HEK293T (cell line): Measurements from ENCODE around the gene DOK1.
A peak's percentile ranks its signal among the peaks of the same experiment; 100 is the strongest.

ENCODE experiments used
- CTCF ChIA-PET: fragments of 350-600 bp; formaldehyde crosslinking; extraction: SDS; loops from one replicate; lab custom pipeline; 2021; ENCODE audit warnings: antibody characterized with exemption, inconsistent platforms; lab: Yijun Ruan, JAX
- POLR2A ChIA-PET: fragments of 350-600 bp; formaldehyde crosslinking; extraction: SDS; loops from one replicate; lab custom pipeline; 2020; ENCODE audit warnings: antibody characterized with exemption, inconsistent platforms; lab: Yijun Ruan, JAX
- DNase-seq: peaks from one replicate; pipeline ENCODE4 v3.0.0; 2012; ENCODE audit warnings: mixed read lengths; ENCODE audit errors: extremely low spot score
- ARNT ChIP-seq: fragments of 450-650 bp; IDR thresholded peaks from 2 replicates; pipeline ENCODE4 v1.6.1; 2017; ENCODE audit warnings: mild to moderate bottlenecking
- BHLHE40 ChIP-seq: fragments of 450-650 bp; IDR thresholded peaks from 2 replicates; pipeline ENCODE4 v1.6.1; 2016; ENCODE audit warnings: mild to moderate bottlenecking, moderate library complexity, borderline replicate concordance
- CTBP1 ChIP-seq: fragments of 450-650 bp; IDR thresholded peaks from 2 replicates; pipeline ENCODE4 v1.6.1; 2016; ENCODE audit warnings: borderline replicate concordance
- ELF4 ChIP-seq: fragments of 450-650 bp; IDR thresholded peaks from 2 replicates; pipeline ENCODE4 v1.6.1; 2017; ENCODE audit warnings: antibody characterized with exemption
- FOXA1 ChIP-seq: fragments of 450-650 bp; IDR thresholded peaks from 2 replicates; pipeline ENCODE4 v1.6.1; 2016; ENCODE audit warnings: mild to moderate bottlenecking
- FOXK2 ChIP-seq: fragments of 450-650 bp; IDR thresholded peaks from 2 replicates; pipeline ENCODE4 v1.6.1; 2016; ENCODE audit warnings: mild to moderate bottlenecking
- FOXM1 ChIP-seq: fragments of 450-650 bp; IDR thresholded peaks from 2 replicates; pipeline ENCODE4 v1.6.1; 2017; ENCODE audit warnings: mild to moderate bottlenecking, borderline replicate concordance
- HDGF ChIP-seq: fragments of 450-650 bp; IDR thresholded peaks from 2 replicates; pipeline ENCODE4 v1.6.1; 2017; ENCODE audit warnings: antibody characterized with exemption, borderline replicate concordance
- L3MBTL2 ChIP-seq: fragments of 450-650 bp; conservative IDR thresholded peaks from 2 replicates; pipeline ENCODE4 v1.6.1; 2016; ENCODE audit warnings: mild to moderate bottlenecking
- LEF1 ChIP-seq: fragments of 450-650 bp; IDR thresholded peaks from 2 replicates; pipeline ENCODE4 v1.6.1; 2017; ENCODE audit warnings: mild to moderate bottlenecking, borderline replicate concordance
- NFRKB ChIP-seq: fragments of 450-650 bp; IDR thresholded peaks from 2 replicates; pipeline ENCODE4 v1.6.1; 2016; ENCODE audit warnings: mild to moderate bottlenecking, moderate library complexity
- PKNOX1 ChIP-seq: fragments of 450-650 bp; IDR thresholded peaks from 2 replicates; pipeline ENCODE4 v1.6.1; 2016
- SP1 ChIP-seq: fragments of 450-650 bp; IDR thresholded peaks from 2 replicates; pipeline ENCODE4 v1.6.1; 2017
- SUZ12 ChIP-seq: fragments of 450-650 bp; IDR thresholded peaks from 2 replicates; pipeline ENCODE4 v1.6.1; 2016; ENCODE audit warnings: mild to moderate bottlenecking
- TARDBP ChIP-seq: fragments of 450-650 bp; IDR thresholded peaks from 2 replicates; pipeline ENCODE4 v1.6.1; 2016
- ZNF384 ChIP-seq: fragments of 450-650 bp; IDR thresholded peaks from 2 replicates; pipeline ENCODE4 v1.6.1; 2016

The DOK1 gene

DNA sequence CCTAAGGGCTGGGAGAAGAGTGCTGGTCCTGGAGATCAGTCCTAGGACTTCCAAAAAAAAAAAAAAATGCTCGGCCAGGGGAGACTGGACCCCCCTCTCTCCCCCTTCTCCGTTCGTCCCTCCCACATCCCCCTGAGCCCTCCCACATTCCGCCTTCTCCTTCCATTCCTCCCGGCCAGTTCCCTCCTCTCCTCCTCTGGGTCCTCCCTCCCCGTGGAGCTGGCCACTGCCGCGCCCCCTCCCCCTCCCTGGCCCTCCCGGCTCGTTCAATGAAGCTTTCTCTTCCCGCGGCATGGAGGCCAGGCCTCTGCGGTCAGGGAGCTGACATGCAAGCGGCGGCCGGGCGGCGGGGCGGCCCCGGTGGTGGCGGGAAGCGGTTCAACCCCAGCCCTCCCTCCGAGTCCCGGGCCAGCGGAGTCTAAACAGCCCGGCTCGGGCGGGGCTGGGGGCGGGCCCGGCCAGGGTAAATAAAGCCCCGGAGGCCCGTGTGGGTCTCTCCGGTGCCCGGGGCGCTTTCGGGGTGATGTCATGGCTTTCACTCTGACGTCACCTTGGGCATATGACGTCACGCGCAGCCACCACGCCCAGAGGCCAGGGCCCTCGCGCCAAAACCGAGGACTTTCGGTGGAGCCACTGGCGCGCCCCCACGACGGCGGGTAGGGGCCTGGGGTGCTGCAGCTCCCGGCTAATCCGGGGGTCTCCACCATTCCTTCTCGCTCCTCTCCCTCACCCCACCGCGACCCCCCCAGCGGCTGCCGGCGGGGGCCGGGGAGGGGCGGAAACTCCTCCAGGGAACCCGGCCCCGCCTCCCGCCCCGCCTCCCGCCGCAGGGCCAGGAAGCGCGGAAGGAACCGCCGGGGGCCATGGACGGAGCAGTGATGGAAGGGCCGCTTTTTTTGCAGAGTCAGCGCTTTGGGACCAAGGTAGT, at the start of gene DOK1, which contains the start of gene LOXL3:
Gene DOK1 (plus strand): TSS at position 829 of the 928 bp plus-strand sequence. CDS start 35 bp downstream, at position 864.
Gene LOXL3 (minus strand): TSS at position 51 of the 928 bp plus-strand sequence. CDS start 1,308 bp downstream, outside the sequence.
- peak; percentile 79 for DNase-seq
- CTCF ChIA-PET = no interaction called here
- TF ChIP-seq NFRKB (no peak), FOXM1 (peak; percentile 21; the same call in 1 of the 2 replicates), TARDBP (peak; percentile 89; the same call in 1 of the 2 replicates), SUZ12 (no peak)
- POLR2A ChIA-PET = interaction anchor here (0.9 to 1.6 kb wide), 5 partner anchors 14 to 96 kb away, joined by 3 to 6 read pairs (median 3); partner anchors contain the start of genes AUP1, HTRA2 and WBP1

DNA sequence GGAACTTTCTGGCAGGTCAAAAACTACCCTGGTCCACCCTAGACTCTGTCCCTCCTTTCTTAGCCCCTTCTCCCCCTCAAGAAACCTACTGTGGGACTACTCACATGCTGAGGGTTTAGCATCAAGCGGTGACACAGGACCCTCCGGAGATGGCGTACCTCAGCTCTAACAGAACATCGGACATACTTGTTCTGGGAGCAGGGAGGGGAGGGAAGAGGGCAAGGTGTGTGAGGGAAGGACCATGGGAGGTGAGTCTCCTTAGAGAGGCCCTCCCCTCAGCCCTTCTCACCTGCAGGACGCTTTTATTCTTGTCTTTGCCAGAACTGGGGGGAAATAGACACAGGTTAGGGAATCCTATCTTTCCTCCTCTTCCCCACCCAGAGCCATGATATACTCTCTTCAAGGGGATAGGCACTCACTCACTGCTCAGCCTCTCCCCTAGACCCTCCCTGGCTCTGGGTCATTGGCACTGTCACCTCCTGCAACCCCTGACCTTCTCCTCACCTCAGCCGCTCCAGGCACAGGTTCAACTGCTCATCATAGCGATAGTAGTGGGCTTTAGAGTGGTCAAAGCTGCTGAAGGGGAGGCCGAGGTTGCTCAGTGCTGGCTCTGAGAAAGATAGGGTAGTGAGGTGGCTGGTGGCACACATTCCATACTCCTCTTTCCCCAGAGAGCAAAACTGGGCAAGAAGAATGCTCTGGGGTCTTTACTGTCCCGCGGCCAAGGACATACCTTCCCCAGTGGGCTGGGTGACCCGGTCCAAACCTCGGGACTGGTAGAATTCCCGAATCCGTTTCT, 48.9 kb upstream of the DOK1 start:
- ChIA-PET CTCF (no interaction called here), POLR2A (interaction anchor here (6.4 kb wide), 1 partner anchor 23 kb away, joined by 70 read pairs; the partner anchor contains the start of genes AUP1, DQX1 and HTRA2)
- TF ChIP-seq L3MBTL2 (no peak), LEF1 (no peak), ELF4 (no peak), CTBP1 (no peak), ZNF384 (no peak), SUZ12 (no peak), SP1 (no peak), TARDBP (no peak), FOXK2 (no peak), FOXA1 (no peak), ARNT (no peak), BHLHE40 (no peak), FOXM1 (no peak), HDGF (no peak), NFRKB (no peak)
- no peak for DNase-seq

GRCh38 chr2:74507145-74507925, 47.2 kb upstream of the DOK1 start, which contains the start of gene PCGF1:
Gene PCGF1 (minus strand): TSS chr2:74507695. CDS start chr2:74507668, 27 bp downstream.
- ChIA-PET CTCF (interaction anchor here (0.6 to 1.5 kb wide), 2 partner anchors 25 to 52 kb away, joined by 3 read pairs; no protein-coding TSS in a partner anchor), POLR2A (interaction anchor here (1.0 to 6.4 kb wide), 18 partner anchors 9 to 116 kb away, joined by 3 to 70 read pairs (median 4); partner anchors contain the start of genes AUP1, CCDC142, DQX1 and HTRA2)
- TF ChIP-seq ZNF384 (no peak), FOXM1 (0 out of 2 replicates have a peak, but pooled peaks have one; percentile 33), ELF4 (peak; percentile 87), L3MBTL2 (peak; percentile 61)
- DNase-seq = peak; percentile 97

DNA sequence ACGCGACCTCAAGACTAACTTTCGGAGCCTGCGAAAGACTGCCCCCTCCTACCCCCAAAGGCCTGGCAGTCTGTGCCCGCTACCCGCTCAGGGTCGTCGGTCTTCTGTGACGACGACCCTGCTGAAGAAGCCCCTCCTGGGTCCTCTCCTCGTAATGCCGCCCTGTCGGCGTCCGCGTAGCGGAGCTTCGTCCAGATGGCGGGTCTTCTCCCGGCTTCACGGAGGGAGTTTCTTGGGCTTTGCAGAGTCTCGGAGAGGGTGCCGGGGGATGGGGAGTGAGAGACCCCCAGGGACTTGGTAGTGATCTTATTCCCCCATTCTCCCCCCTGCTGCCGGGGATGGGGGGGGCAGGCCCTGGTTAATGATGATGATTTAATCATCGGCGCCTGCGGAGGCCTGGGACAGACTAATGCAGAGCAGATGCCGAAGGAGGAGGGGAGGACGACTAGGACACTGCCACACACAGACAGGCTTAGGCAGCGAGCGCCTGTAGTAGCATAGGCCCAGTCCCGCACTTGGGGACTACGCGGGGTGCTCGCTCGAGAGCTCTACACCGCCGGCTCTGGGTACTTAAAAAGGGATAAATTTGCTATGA, 46.5 kb upstream of the DOK1 start:
- DNase-seq = peak; percentile 39
- CTCF ChIA-PET = interaction anchor here (0.9 kb wide), 1 partner anchor 53 kb away, joined by 3 read pairs; the partner anchor contains the start of gene INO80B
- TF ChIP-seq L3MBTL2 (peak; percentile 61), FOXK2 (no peak)
- POLR2A ChIA-PET = interaction anchor here (1.1 to 6.4 kb wide), 14 partner anchors 12 to 83 kb away, joined by 3 to 70 read pairs (median 4); partner anchors contain the start of genes AUP1, CCDC142, DQX1 and HTRA2

DNA sequence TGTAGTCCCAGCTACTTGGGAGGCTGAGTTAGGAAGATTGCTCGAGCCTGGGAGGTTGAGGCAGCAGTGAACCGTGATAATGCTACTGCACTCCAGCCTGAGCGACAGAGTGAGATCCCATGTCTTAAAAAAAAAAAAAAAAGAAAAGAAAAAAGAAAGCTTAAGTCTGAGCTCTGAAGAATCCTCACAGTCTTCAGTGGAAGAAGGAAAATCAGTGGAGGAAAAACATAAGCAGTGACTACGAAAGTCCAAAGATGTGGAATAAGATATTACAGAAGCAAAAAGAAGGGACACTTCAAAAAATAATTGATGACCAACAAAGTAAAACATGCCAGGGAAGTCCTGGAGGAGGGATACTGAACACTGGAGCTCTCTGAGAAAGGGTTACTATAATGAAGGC, 44.2 kb upstream of the DOK1 start:
- CTCF ChIA-PET = no interaction called here
- no peak for DNase-seq
- POLR2A ChIA-PET = interaction anchor here (0.9 to 6.4 kb wide), 5 partner anchors 8 to 75 kb away, joined by 3 to 70 read pairs (median 4); partner anchors contain the start of genes AUP1, CCDC142, DQX1 and HTRA2
- TF ChIP-seq FOXA1 (no peak), PKNOX1 (no peak), ZNF384 (no peak), BHLHE40 (no peak), NFRKB (no peak), SP1 (no peak), TARDBP (no peak), ARNT (no peak), LEF1 (no peak), ELF4 (no peak), HDGF (no peak), FOXK2 (no peak), L3MBTL2 (no peak), FOXM1 (no peak), CTBP1 (no peak)
